Stimulated activated CD4-positive, alpha-beta T cell treated with anti-CD3 and anti-CD28 coated beads, Interleukin-12 subunit alpha, Interleukin-12 subunit beta, amount 100 ng/mL, for 48 hours (primary cell): ENCODE measurements around the gene AKR1C8.
A peak's percentile ranks its signal among the peaks of the same experiment; 100 is the strongest.
"Not testable (repeated sequence)": the region's sequence is repeated elsewhere in the genome, so short reads cannot be mapped to it uniquely, and the experiment has no call there.

Source experiments
- DNase-seq, 3 donors: peaks; one replicate each; pipeline ENCODE4 v3.0.0-alpha.2; 2020; ENCODE audit warnings: low read depth in 2 of 3, low spot score in 1 of 3

AKR1C8 gene

GRCh38 chr10:5168897-5169420 is 16.0 kb downstream of the AKR1C8 start:
- DNase-seq = peak in 1 of 3 donors; percentile 21

GRCh38 chr10:5165738-5166137 is 19.2 kb downstream of the AKR1C8 start:
- DNase-seq = no peak

- no peak for DNase-seq
Measured at GRCh38 chr10:5163487-5163886, 21.5 kb downstream of the AKR1C8 start.

- no peak for DNase-seq
Measured at GRCh38 chr10:5159126-5159525, 25.8 kb downstream of the AKR1C8 start.

GRCh38 chr10:5157501-5157900 is 27.4 kb downstream of the AKR1C8 start:
- DNase-seq = no peak

GRCh38 chr10:5155951-5156350 is 29.0 kb downstream of the AKR1C8 start:
- no peak for DNase-seq

- DNase-seq = no peak
Measured at GRCh38 chr10:5151076-5151475, 33.9 kb downstream of the AKR1C8 start.

GRCh38 chr10:5148678-5149032 is 36.3 kb downstream of the AKR1C8 start:
- DNase-seq = no peak

- no peak for DNase-seq
Measured at GRCh38 chr10:5147981-5148677, 36.8 kb downstream of the AKR1C8 start.

GRCh38 chr10:5147255-5147980 is 37.5 kb downstream of the AKR1C8 start:
- DNase-seq = no peak

GRCh38 chr10:5146920-5147254 is 38.1 kb downstream of the AKR1C8 start:
- no peak for DNase-seq

- no peak for DNase-seq
Measured at GRCh38 chr10:5143137-5143536, 41.8 kb downstream of the AKR1C8 start.

GRCh38 chr10:5142199-5142598 is 42.8 kb downstream of the AKR1C8 start:
- no peak for DNase-seq

GRCh38 chr10:5137699-5138098 is 47.3 kb downstream of the AKR1C8 start:
- DNase-seq = not testable (repeated sequence)

- DNase-seq = no peak
Measured at GRCh38 chr10:5136468-5137087, 48.4 kb downstream of the AKR1C8 start.

- DNase-seq = no peak
Measured at GRCh38 chr10:5135581-5135980, 49.4 kb downstream of the AKR1C8 start.

GRCh38 chr10:5125315-5126044 is 59.5 kb downstream of the AKR1C8 start:
- DNase-seq = no peak

- DNase-seq = no peak
Measured at GRCh38 chr10:5123886-5124285, 61.1 kb downstream of the AKR1C8 start.

GRCh38 chr10:5119997-5120396 is 65.0 kb downstream of the AKR1C8 start:
- DNase-seq = not testable (repeated sequence)

GRCh38 chr10:5117026-5117425 is 67.9 kb downstream of the AKR1C8 start:
- DNase-seq = no peak

GRCh38 chr10:5116621-5117020 is 68.3 kb downstream of the AKR1C8 start:
- no peak for DNase-seq

GRCh38 chr10:5109861-5110260 is 75.1 kb downstream of the AKR1C8 start:
- not testable (repeated sequence) for DNase-seq
